K562 (cell line): ENCODE results near the gene CCDC47. TPM values are rescaled to one million over a fixed set of nuclear protein-coding genes. Genes with fewer than 3 reads are reported as not detected.

ENCODE experiments used
- AFF1 ChIP-seq, 2 experiments: fragments of 450-650 bp; IDR thresholded peaks; 2 replicates each; pipeline ENCODE4 v1.6.1; 2018; ENCODE audit warnings: mild to moderate bottlenecking in 2 of 2, low read depth in 1 of 2; ENCODE audit not compliant: partially characterized antibody in 2 of 2
- ARID1B ChIP-seq: fragments of 450-650 bp; IDR thresholded peaks from 2 replicates; pipeline ENCODE4 v1.6.1; 2016; ENCODE audit warnings: antibody characterized with exemption, mild to moderate bottlenecking, inconsistent platforms
- BRF1 ChIP-seq: IDR thresholded peaks from 3 replicates; pipeline ENCODE4 v1.6.1; 2011; ENCODE audit warnings: borderline replicate concordance, mild to moderate bottlenecking; ENCODE audit not compliant: insufficient read length; ENCODE audit errors: extremely low read depth
- CEBPG ChIP-seq, 3 experiments: fragments of 200-800 bp in 1 of 3; sonication (Bioruptor generic) in 1 of 3; sonication (generic) in 1 of 3; formaldehyde crosslinking in 1 of 3; IDR thresholded peaks in 2 of 3; conservative IDR thresholded peaks in 1 of 3; 2 replicates each; pipeline versions ENCODE4 v1.6.1 to v1.8.0; 2016 to 2022; ENCODE audit warnings: missing compliant biosample characterization in 2 of 3, missing genetic modification characterization in 2 of 3, mild to moderate bottlenecking in 1 of 3, missing genetic modification reagents in 1 of 3
- E2F4 ChIP-seq: sonication (generic); formaldehyde crosslinking; IDR thresholded peaks from 2 replicates; pipeline ENCODE4 v1.8.0; 2022; ENCODE audit warnings: mild to moderate bottlenecking, low read depth, missing genetic modification reagents
- ETV5 ChIP-seq: sonication (generic); formaldehyde crosslinking; IDR thresholded peaks from 2 replicates; pipeline ENCODE4 v1.4.0; 2020; ENCODE audit warnings: low read depth, mild to moderate bottlenecking, missing genetic modification reagents
- GTF2A2 ChIP-seq: IDR thresholded peaks from 2 replicates; pipeline ENCODE4 v1.6.1; 2016; ENCODE audit warnings: mild to moderate bottlenecking, missing genetic modification characterization, missing compliant biosample characterization
- KLF1 ChIP-seq: fragments of 450-650 bp; IDR thresholded peaks from 2 replicates; pipeline ENCODE4 v1.6.1; 2016; ENCODE audit warnings: missing genetic modification characterization, missing compliant biosample characterization
- L3MBTL2 ChIP-seq: fragments of 450-650 bp; IDR thresholded peaks from 2 replicates; pipeline ENCODE4 v1.6.1; 2016; ENCODE audit warnings: mild to moderate bottlenecking, moderate library complexity
- MXI1 ChIP-seq: IDR thresholded peaks from 2 replicates; pipeline ENCODE4 v1.6.1; 2011; ENCODE audit warnings: low read depth, mild to moderate bottlenecking, improper control_type of control experiment, low read length
- MYBL2 ChIP-seq, 2 experiments: fragments of 450-650 bp in 1 of 2; sonication (generic) in 1 of 2; formaldehyde crosslinking in 1 of 2; IDR thresholded peaks; 2 replicates each; pipeline versions ENCODE4 v1.6.1 to v1.8.1; 2017 to 2022; ENCODE audit warnings: borderline replicate concordance in 1 of 2, inconsistent platforms in 1 of 2, low read depth in 1 of 2, mild to moderate bottlenecking in 1 of 2, missing genetic modification reagents in 1 of 2, moderate library complexity in 1 of 2
- NCOA2 ChIP-seq, 2 experiments: fragments of 450-650 bp; IDR thresholded peaks; 2 replicates each; pipeline ENCODE4 v1.6.1; 2018; ENCODE audit warnings: mild to moderate bottlenecking in 2 of 2, moderate library complexity in 1 of 2; ENCODE audit not compliant: partially characterized antibody in 2 of 2
- PHB ChIP-seq: fragments of 250-450 bp; sonication (Bioruptor Pico); IDR thresholded peaks from 2 replicates; pipeline ENCODE4 v1.5.0; 2021
- ZNF3 ChIP-seq: fragments of 250-450 bp; sonication (Bioruptor Pico); IDR thresholded peaks from 2 replicates; pipeline ENCODE4 v1.5.0; 2021; ENCODE audit warnings: mild to moderate bottlenecking, moderate library complexity
- ZNF589 ChIP-seq: fragments of 200-800 bp; sonication (Bioruptor generic); IDR thresholded peaks from 2 replicates; pipeline ENCODE4 v1.6.1; 2016; ENCODE audit warnings: low read depth, missing genetic modification characterization, missing compliant biosample characterization
- ZNF644 ChIP-seq: fragments of 200-800 bp; sonication (Bioruptor generic); IDR thresholded peaks from 2 replicates; pipeline ENCODE4 v1.6.1; 2016; ENCODE audit warnings: low read depth, missing genetic modification characterization, missing compliant biosample characterization
- polyA plus RNA-seq, 8 experiments: library from polyadenylated mRNA; depleted of rRNA in 4 of 8; stranded (reverse) in 5 of 8; unstranded in 3 of 8; fragments of >200 nt; fragmentation: Nextera tagmentation in 2 of 8; fragmentation: Illumina TruSeq in 1 of 8; extraction: Ambion mirVana in 2 of 8; extraction: Trizol in 1 of 8; gene quantifications; 2 replicates each; pipeline versions ENCODE4 v1.2.1 to v1.2.3, GENCODE V29; 2011 to 2014; ENCODE audit warnings: inconsistent platforms in 1 of 8, missing spikeins in 1 of 8
- total RNA-seq, 7 experiments: library from RNA; depleted of rRNA in 6 of 7; stranded (reverse); fragments of >200 nt in 6 of 7; fragmentation: Illumina TruSeq in 2 of 7; extraction: Trizol in 2 of 7; gene quantifications; 2 replicates each; pipeline versions ENCODE4 v1.2.1 to v1.2.3, GENCODE V29; 2011 to 2021; ENCODE audit warnings: low replicate concordance in 1 of 7
- TF ChIP-seq, protein P1 (sequence below): fragments of 200-800 bp; sonication (Bioruptor generic); IDR thresholded peaks from 2 replicates; pipeline ENCODE4 v1.6.1; 2017; ENCODE audit warnings: missing genetic modification characterization, missing compliant biosample characterization

Gene CCDC47
- total and polyA plus RNA-seq, 9 of the 15 experiments (the other 6 are each of a cell fraction or from before 2014, with no cell fraction given) = 15.5 to 162 (median 122) TPM

- TF ChIP-seq AFF1 (IDR thresholded peaks at IDR 0.05; ENCODE audit: low read depth in 1 of 2, partially characterized antibody in 2 of 2) (no peak), ZNF644 (peak; percentile 45; the same call in 1 of the 2 replicates), CEBPG (CRISPR knock-in tag; IDR thresholded peaks at IDR 0.05) (no peak), CEBPG (tag; conservative IDR thresholded peaks at IDR 0.05 in 1 of 2, IDR thresholded peaks at IDR 0.05 in 1 of 2) (no peak), GTF2A2 (tag) (no peak), BRF1 (no peak), ZNF589 (CRISPR knock-in tag) (no peak), MYBL2 (IDR thresholded peaks at IDR 0.05; ENCODE audit: low read depth) (no peak), MYBL2 (CRISPR knock-in tag; IDR thresholded peaks at IDR 0.05; ENCODE audit: borderline replicate concordance) (no peak), L3MBTL2 (peak; percentile 94), ETV5 (CRISPR knock-in tag) (peak; percentile 74; the same call in 1 of the 2 replicates), MXI1 (no peak; the same call in 1 of the 2 replicates), KLF1 (tag) (no peak; the same call in 1 of the 2 replicates), ARID1B (no peak), PHB (CRISPR knock-in tag) (no peak), E2F4 (CRISPR knock-in tag) (peak; percentile 90), NCOA2 (IDR thresholded peaks at IDR 0.05; ENCODE audit: partially characterized antibody in 2 of 2) (peak in 1 of 2 experiments; percentile 89), ZNF3 (CRISPR knock-in tag) (no peak)
- TF ChIP-seq, protein P1, sequence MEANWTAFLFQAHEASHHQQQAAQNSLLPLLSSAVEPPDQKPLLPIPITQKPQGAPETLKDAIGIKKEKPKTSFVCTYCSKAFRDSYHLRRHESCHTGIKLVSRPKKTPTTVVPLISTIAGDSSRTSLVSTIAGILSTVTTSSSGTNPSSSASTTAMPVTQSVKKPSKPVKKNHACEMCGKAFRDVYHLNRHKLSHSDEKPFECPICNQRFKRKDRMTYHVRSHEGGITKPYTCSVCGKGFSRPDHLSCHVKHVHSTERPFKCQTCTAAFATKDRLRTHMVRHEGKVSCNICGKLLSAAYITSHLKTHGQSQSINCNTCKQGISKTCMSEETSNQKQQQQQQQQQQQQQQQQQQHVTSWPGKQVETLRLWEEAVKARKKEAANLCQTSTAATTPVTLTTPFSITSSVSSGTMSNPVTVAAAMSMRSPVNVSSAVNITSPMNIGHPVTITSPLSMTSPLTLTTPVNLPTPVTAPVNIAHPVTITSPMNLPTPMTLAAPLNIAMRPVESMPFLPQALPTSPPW (CRISPR knock-in tag) = peak; percentile 56
Measured at GRCh38 chr17:63741408-63742173, 31.8 kb downstream of the CCDC47 start, which contains the start of gene STRADA (continued).
